NCI-H774 (cell line): ENCODE data around the gene DBH.
"Not testable (repeated sequence)": the region's sequence is repeated elsewhere in the genome, so short reads cannot be mapped to it uniquely, and the experiment has no call there.

Source experiments
- DNase-seq: peaks from one replicate; lab custom pipeline; 2025; lab: John Stamatoyannopoulos, UW

Gene DBH

DNA sequence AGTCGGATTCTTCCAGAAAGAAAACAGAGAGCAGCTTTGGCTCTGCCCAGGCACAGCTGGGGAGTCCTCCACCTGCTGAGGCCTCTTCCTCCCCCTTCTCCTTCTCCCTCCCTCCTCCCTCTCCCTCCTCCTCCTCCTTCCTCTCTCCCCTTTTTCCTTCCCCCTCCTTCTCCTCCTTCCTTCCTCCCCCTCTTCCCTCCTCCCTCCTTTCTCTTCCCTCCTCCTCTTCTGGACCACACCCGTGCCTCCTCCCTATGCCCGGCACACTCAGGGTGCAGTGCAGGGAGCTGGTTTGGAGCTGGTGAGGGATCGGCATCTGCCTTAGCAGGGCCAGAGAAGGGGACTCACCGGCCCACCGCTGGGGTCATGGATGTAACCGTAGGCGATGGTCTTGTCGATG, 30.2 kb downstream of the DBH start:
- DNase-seq: no peak

- DNase-seq: no peak
These were observed 30.7 kb downstream of the DBH start for GRCh38 chr9:133666845-133667244.

GRCh38 chr9:133667759-133668450, 31.7 kb downstream of the DBH start:
- no peak for DNase-seq

DNA sequence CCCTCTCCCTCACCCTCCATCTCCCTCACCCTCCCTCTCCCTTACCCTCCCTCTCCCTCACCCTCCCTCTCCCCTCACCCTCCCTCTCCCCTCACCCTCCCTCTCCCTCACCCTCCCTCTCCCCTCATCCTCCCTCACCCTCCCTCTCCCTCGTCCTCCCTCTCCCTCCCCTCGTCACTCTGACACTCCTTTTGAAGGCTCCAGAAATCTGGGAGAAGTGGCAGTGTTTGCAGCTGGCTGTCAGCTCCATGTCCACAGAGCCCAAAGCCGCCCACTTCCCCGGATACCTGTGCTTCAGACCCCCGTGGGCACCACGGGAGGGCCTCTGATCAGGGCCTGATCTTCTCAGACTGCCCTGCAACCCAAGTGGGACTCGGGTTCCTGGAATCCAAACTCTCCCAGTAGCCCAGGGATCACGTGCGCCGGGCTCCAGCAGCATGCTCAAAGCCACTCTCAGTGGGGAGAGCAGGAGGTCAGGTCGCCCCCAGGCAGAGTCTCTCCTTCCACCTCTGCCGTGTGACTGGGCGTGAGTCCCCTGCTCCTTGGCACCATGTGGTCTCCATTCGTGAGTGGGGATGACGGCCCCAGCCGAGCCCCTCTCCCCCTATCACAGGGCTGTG, 33.1 kb downstream of the DBH start:
- DNase-seq: no peak

DNA sequence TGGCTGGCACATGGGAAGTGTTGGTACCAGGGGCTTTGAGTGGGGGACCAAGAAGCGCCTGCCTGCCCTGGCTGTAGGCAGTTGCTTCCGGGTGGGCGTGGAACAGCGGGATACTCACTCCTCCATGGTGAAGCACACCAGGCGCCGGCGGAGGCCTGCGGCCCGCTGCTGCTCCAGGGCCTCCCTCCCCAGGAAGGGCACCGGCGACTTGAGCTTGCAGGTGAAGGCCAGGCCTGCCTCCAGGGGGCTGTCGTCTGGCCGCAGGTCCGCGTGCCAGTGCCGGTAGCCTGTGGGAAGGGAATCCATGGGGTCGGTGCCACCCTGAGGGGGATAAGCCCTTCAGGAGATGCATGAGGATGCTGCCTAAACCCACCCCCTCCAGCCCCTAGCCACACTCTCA, 34.3 kb downstream of the DBH start:
- DNase-seq: no peak

DNA sequence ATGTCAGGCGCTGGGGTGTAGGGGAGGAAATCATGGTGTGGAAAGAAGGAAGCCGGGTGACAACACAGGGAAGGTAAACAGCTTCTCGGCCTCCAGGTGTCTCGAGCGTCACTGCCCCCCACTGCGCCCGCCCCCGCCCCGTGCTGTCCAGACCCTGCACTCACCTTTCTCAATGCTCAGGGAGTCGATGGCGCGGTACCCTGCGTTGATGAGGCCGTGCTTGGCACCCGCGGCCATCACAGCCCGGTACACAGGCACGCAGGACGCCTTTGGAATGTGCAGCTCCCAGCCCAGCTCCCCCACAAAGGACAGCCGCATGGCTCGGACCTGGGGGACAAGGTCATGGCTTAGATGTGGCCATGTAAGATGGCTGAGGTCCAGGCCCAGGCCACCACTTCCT, 35.2 kb downstream of the DBH start:
- DNase-seq: no peak

- DNase-seq: no peak
These were observed 36.5 kb downstream of the DBH start for GRCh38 chr9:133672503-133673257.

- DNase-seq: no peak
These were observed 37.1 kb downstream of the DBH start for GRCh38 chr9:133673258-133673655.

DNA sequence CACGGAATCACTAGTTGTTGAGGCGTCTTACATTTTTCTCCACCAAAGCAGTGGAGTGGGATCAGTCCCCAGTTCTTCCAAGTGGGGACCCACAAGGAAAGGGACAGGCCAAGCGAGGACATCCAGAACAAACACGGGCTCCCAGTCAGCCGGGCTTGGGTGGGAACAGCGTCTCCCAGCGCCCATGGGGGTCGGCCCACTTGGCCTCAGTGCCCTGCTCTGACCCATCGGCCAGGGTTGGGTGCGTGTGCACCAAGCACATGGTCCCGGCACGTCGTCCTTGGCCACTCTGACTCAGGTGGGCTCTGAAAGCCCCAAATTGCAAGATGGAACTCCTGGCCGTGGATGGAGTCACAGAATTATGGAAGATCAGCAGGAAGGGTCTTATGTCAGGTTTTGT, 37.9 kb downstream of the DBH start:
- no peak for DNase-seq

DNA sequence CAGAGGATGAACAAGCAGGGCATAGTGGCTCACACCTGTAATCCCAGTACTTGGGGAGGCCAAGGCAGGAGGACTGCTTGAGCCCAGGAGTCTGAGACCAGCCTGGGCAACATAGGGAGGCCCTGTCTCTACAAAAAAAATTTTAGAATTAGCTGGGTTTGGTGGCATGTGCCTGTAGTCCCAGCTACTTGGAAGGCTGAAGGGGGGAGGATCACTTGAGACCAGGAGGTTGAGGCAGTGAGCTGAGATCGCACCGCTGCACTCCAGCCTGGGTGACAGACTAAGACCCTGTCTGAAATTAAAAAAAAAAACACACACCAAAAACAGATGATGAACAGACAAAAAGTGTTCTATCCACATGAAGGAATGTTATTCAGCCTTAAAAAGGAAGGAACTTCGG, 39.6 kb downstream of the DBH start:
- DNase-seq: not testable (repeated sequence)

DNA sequence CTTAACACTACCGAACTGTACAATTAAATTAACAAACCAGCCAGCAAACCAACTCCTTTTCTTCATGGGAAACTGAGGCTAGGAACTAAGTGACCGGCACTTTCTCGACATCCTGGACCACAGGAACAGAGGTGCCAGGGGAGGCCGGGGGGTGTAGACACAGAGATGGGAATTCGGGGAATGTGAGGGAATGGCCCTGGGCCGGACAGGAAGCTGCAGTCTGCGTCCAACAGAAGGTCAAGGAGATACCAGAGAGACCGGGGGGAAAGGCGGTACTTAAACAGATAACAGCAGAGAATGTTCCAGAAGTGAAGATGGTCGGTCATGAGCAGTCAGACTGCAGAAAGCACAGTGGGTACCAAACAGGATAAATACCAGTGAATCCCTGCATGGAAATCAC, 40.3 kb downstream of the DBH start:
- DNase-seq: no peak

- no peak for DNase-seq
These were observed 41.2 kb downstream of the DBH start for GRCh38 chr9:133677126-133678010.

GRCh38 chr9:133679056-133679455, 42.9 kb downstream of the DBH start:
- no peak for DNase-seq

GRCh38 chr9:133679466-133680061, 43.4 kb downstream of the DBH start:
- DNase-seq: no peak

DNA sequence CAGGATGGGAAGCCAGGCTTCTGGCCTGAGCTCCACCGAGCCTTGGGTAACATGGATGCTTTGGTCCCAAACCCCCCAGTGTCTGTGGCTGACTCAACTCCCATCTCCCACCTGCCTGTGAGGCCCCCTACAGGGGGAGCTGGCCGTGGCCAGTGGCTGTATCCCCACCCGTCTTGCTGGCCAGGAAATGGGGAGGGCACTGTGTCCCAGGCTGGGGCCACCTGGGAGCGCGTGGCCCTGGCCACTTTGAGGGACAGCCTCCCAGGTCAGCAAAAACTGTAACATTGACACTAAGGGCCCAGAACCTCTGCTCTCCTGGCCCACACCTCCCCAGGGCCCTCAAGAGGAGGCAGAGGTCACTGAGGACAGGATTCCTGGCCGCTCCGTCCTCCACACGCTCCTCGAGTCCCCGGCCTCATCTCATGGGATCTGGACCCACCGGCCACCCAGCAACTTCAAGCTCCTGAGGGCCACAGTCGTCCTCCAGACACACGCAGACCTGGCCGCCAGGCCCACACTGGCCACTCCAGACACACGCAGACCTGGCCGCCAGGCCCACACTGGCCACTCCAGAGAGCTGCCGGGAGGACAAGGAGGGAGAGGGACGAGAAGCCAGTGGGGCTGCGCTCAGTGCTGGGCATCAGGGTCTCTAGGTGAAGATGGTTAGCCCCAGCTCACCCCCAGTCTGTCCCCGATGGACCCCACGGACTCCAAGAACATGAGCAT, 44.2 kb downstream of the DBH start:
- DNase-seq: no peak

DNA sequence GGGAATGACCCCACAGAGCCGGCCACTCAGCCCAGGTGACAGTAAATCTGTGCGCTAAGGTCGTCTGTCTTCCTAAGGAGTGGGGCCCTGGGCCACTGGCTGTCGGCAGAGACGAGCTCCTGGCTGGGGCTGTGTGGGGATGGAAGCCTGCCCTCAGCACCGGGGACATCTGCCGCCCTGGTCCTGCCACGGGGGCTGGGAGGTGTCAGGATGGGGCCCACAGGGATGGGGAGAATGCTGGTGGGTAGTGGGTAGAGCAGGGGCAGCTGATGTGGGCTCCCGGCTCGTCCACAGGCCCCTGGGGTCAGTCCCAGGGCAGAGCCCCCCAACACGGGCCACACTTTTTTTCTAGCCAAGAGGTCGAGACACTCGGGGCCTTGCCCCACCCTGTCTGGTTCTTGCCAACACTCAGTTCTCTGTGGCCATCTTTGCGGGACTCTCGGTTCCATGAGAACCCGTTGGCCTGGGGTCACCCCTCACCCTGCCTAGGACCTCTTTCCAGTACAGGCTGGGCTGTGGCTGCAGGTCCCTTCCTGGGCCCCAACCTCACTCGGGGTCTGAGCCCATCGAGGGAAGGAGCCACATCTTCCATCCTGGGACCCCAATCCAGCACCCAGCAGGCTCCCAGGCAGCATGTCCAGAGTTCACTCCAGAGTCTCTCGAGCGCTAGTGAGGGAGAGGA, 45.0 kb downstream of the DBH start:
- DNase-seq: no peak

DNA sequence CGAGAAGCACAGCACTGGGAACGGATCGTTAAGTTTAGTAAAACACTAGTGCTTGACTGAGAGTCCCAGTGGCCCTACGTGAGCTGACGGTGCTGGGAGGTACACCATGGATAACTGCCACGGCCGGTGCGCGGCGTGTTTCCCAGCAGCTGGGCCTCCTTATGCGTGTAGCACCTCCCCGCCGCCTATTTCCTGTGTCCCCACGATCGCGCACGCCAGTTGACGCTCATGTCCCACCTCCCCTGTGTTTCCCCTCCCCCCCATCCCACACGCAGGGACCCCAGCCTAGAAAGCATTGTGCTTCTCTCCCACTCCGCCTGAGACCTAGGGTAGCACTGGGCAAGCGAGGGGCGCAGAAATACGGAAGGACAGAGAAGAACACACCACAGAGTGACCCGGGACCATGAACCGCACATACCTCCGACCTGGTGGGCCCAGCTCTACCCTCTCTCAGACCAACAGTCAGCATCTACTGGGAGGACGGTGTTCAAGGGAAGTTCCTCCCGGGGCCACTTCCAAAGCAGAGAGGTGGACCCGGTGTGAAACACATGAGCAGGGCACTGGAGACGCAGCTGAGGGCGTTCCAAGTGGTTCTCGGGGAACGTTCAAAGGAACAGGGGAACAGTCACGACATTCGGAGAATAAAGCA, 45.6 kb downstream of the DBH start:
- DNase-seq: no peak

DNA sequence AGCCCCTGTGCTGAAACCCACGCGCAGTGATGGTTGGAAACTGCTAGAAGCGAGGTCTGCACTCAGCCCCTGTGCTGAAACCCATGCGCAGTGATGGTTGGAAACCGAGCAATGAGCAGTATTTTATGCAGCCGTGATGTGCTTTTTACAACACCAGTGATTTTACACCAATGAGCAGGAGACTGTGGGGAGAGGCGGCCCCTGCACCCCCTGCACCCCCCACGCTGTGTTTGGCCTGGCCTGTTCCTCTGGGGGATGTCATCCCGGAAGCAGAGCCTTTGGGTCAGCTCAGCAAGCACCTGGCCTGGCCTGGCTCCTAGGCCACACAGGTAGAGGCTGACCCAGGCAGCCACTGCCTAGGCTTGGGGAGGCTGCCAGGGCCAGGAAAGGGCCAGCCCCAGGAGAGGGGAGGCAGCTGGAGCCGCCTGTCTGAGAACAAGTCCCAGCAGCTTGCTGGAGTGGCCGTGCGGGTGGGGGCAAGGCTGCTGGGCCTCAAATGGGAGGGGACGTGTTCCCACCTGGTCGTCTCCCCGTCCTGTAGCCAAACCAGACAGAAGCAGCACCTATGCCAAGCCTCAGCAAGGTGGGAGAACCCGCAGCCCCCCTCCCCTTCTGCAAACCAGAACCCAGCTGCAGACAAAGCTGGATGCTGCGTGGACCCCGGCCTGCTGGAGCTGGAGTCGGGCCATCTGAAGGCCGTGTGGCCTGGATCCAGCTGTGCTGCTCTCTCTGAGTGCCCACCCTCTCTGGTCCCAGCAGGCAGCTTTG, 46.8 kb downstream of the DBH start:
- no peak for DNase-seq

GRCh38 chr9:133683586-133684120, 47.5 kb downstream of the DBH start:
- no peak for DNase-seq
